ENCODE measurements around the gene CA10. TPM values are rescaled to one million over a fixed set of nuclear protein-coding genes. Genes with fewer than 3 reads are reported as not detected.

Gene CA10
- total and polyA plus RNA-seq, 4 donors: 30.0 to 130 (median 99.2) TPM

DNA sequence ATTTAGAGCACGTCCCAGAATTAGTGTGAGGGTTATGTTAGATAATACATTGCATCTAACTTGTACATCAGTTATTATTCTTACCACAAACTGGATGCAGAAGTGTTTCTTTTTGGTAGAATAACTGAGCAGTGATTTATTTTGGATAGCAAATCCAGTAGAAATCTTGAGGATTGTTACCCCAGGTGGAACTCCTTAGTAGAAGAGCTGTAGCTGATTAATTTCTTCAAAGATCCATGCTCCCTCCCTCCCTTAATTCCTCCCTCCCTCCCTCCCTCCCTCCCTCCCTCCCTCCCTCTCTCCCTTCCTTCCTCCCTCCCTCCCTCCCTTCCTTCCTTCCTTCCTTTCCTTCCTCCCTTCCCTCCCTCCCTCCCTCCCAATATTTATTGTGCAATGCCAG lies 337.7 kb downstream of the CA10 start:
- DNase-seq (ENCODE audit: low read depth in 4 of 6, low spot score in 6 of 6): no peak
- Histone ChIP-seq H3K4me3 (ENCODE audit: low read depth, low read length) (no peak overlapping the region), H3K4me1 (ENCODE audit: control insufficient read depth, insufficient read depth, low read length) (no peaks in the 10 kb centered on the region), H3K9me3 (ENCODE audit: control insufficient read depth, insufficient read depth, low read length) (no peaks in the 10 kb centered on the region), H3K36me3 (ENCODE audit: control insufficient read depth, insufficient read depth, low read length) (no peaks in the 10 kb centered on the region), H3K27me3 (ENCODE audit: control insufficient read depth, insufficient read depth, low read length) (no peaks in the 10 kb centered on the region), H3K27ac (ENCODE audit: low read depth, low read length) (no peak overlapping the region)
- no CpG with 5 or more reads among the region's 1 CpG for WGBS (ENCODE audit: insufficient coverage)

DNA sequence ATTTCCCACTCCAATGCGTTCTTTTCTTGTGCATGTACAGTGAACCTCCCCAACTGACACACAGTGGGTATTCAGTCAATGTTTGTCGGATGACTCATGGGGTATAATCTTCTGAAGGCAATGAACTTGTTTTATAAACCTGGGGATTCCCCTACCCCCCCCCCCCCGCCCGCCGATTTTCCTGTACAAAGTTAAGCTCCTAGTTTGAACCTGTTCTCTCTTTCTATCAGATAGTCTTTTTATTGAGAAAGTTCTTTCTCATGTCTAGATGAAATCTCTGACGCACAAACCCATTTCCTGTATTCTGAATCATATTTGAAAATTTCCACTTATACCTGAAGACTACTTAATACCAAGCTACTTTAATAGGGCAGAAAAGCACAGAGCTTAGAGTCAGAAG lies 338.3 kb downstream of the CA10 start:
- Histone ChIP-seq H3K36me3 (ENCODE audit: control insufficient read depth, insufficient read depth, low read length) (no peaks in the 10 kb centered on the region), H3K27ac (ENCODE audit: low read depth, low read length) (no peak overlapping the region), H3K4me3 (ENCODE audit: low read depth, low read length) (no peak overlapping the region), H3K27me3 (ENCODE audit: control insufficient read depth, insufficient read depth, low read length) (no peaks in the 10 kb centered on the region), H3K4me1 (ENCODE audit: control insufficient read depth, insufficient read depth, low read length) (no peaks in the 10 kb centered on the region), H3K9me3 (ENCODE audit: control insufficient read depth, insufficient read depth, low read length) (no peaks in the 10 kb centered on the region)
- no peak for DNase-seq (ENCODE audit: low read depth in 4 of 6, low spot score in 6 of 6)
- WGBS (ENCODE audit: insufficient coverage): no CpG with 5 or more reads among the region's 6 CpGs

DNA sequence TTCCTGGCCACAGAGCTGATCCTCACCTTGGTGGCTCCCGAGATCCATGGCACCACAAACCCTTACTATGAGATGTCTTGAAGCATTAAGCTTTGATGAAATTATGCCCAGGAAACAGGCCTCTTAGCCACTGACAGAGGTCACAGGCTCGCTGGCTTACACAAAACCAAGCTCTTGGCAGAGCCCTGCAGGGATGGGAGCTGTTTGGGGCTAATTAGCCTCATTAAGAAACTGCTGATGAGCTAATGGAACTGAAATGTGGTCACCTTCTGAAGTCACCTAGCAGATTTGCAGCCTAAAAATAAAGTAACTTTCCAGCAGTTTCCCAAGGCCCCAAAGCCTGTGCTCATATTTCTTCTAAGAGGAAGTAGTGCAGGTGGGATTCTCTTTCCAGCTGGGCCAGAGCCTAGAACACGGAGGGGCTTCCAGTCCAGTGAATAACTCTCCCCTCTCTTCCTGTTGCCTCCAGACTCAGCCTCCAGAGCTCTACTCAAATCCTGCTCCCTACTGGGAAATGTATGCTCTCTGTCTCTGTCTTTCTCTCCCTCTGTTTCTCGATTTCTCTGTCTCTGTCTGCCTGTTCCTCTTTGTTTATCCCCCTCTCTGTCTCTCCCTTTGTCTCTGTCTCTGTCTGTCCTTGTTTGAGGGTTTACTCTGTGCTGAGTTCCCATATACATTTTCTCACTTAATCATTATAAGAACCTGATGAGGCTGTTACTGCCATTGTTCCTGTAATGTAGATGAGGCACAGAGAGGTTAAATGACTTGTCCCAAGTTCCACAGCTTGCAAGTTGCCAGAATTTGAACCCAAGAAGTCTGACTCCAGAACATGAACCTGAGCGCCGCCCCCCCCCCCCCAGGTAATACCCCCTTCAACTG lies 338.9 kb downstream of the CA10 start:
- 56% methylated on average over 3 of the region's 6 CpGs for WGBS (ENCODE audit: insufficient coverage)

DNA sequence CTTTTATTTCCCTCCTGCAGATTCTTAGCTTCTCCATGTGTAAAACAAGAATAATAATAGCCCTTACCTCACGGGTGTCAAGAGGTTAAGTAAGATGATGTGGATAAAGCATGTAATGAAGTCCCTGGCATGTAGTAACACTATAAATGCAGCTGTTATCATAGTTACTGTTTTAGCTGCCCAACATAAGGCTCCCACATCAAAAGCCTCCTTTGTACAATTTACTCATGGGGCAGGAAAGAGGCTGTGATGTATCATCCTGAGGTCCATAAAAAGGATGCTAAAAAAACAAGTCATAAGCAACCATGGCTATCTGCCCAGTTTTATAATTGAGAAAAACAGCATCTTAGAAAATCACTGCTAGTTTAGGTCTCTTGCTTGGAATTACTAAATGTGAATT lies 339.7 kb downstream of the CA10 start:
- peak in 2 of 6 donors; percentile 17 to 80 for DNase-seq (ENCODE audit: low read depth in 4 of 6, low spot score in 6 of 6)
- no peak overlapping the region for H3K4me3 ChIP-seq (ENCODE audit: low read depth, low read length)
- no peaks in the 10 kb centered on the region for H3K27me3 ChIP-seq (ENCODE audit: control insufficient read depth, insufficient read depth, low read length)
- H3K36me3 ChIP-seq (ENCODE audit: control insufficient read depth, insufficient read depth, low read length): no peaks in the 10 kb centered on the region
- no peaks in the 10 kb centered on the region for H3K4me1 ChIP-seq (ENCODE audit: control insufficient read depth, insufficient read depth, low read length)
- H3K9me3 ChIP-seq (ENCODE audit: control insufficient read depth, insufficient read depth, low read length): no peaks in the 10 kb centered on the region
- WGBS (ENCODE audit: insufficient coverage): no CpG with 5 or more reads among the region's 1 CpG
- no peak overlapping the region for H3K27ac ChIP-seq (ENCODE audit: low read depth, low read length)

More for the DNA sequence above, 338.9 kb downstream of the CA10 start:
- Histone ChIP-seq H3K27me3 (ENCODE audit: control insufficient read depth, insufficient read depth, low read length) (no peaks in the 10 kb centered on the region), H3K36me3 (ENCODE audit: control insufficient read depth, insufficient read depth, low read length) (no peaks in the 10 kb centered on the region), H3K4me1 (ENCODE audit: control insufficient read depth, insufficient read depth, low read length) (no peaks in the 10 kb centered on the region), H3K27ac (ENCODE audit: low read depth, low read length) (no peak overlapping the region), H3K4me3 (ENCODE audit: low read depth, low read length) (no peak overlapping the region), H3K9me3 (ENCODE audit: control insufficient read depth, insufficient read depth, low read length) (no peaks in the 10 kb centered on the region)
- DNase-seq (ENCODE audit: low read depth in 4 of 6, low spot score in 6 of 6): no peak

DNA sequence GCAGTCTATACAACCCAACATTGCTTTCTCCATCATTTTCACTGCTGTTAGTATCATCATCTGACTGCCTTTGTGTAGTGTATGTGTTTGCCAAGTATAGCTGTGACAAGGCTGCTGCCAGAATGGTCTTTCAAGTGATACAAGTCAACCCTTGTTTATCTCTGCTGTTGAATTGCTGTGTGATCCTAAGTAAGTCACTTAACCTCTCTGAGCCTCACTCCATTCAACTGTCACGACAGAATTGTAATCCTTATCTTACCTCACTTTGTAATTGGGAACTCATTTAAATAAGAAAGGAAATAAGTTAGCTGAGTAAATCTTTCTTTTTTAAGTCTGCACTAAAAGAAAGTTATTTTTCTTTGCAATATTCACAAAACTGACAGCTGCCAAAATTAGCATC lies 340.6 kb downstream of the CA10 start:
- Histone ChIP-seq H3K27ac (ENCODE audit: low read depth, low read length) (no peak overlapping the region), H3K4me1 (ENCODE audit: control insufficient read depth, insufficient read depth, low read length) (no peaks in the 10 kb centered on the region), H3K36me3 (ENCODE audit: control insufficient read depth, insufficient read depth, low read length) (no peaks in the 10 kb centered on the region), H3K27me3 (ENCODE audit: control insufficient read depth, insufficient read depth, low read length) (no peaks in the 10 kb centered on the region), H3K4me3 (ENCODE audit: low read depth, low read length) (no peak overlapping the region), H3K9me3 (ENCODE audit: control insufficient read depth, insufficient read depth, low read length) (no peaks in the 10 kb centered on the region)
- DNase-seq (ENCODE audit: low read depth in 4 of 6, low spot score in 6 of 6): no peak
- no CpG with 5 or more reads among the region's 1 CpG for WGBS (ENCODE audit: insufficient coverage)

DNA sequence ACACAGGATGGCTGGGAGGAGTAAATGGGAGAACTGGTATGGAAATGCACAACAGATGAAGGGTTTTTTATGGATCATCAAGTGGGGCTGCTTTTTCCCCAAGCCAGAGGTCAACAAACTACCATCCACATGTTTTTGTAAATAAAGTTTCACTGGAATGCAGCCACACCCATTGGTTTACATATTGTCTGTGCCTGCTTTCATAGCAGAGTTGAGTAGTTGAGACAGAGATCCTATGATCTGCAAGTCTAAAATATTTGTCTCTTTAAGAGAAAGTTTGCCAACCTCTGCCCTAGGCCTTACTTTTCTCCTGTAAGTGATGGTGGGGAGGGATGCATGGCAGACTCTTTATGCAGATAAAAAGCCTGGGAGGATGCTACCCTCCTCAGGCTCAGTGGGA lies 341.4 kb downstream of the CA10 start:
- Histone ChIP-seq H3K4me1 (ENCODE audit: control insufficient read depth, insufficient read depth, low read length) (no peaks in the 10 kb centered on the region), H3K36me3 (ENCODE audit: control insufficient read depth, insufficient read depth, low read length) (no peaks in the 10 kb centered on the region), H3K27me3 (ENCODE audit: control insufficient read depth, insufficient read depth, low read length) (no peaks in the 10 kb centered on the region), H3K27ac (ENCODE audit: low read depth, low read length) (no peak overlapping the region), H3K9me3 (ENCODE audit: control insufficient read depth, insufficient read depth, low read length) (no peaks in the 10 kb centered on the region), H3K4me3 (ENCODE audit: low read depth, low read length) (no peak overlapping the region)
- no peak for DNase-seq (ENCODE audit: low read depth in 4 of 6, low spot score in 6 of 6)

DNA sequence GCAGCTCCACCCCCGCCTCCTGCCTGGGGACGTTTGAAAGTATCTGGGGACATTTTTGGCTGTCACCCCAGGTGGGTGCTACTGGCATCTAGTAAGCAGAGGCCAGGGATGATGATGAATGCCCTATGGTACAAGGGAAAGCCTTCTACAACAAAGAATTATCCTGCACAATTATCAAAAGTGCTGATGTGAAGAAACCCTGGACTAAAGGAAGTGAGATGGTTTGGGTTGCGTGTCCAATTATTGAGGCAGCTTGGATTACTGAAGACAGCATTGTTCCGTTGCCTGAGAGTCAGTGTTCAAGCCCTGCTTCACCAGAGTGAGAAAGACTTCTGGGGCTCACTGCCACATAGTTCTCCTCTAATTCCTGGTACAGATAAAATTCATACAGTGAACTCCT lies 343.4 kb downstream of the CA10 start:
- WGBS (ENCODE audit: insufficient coverage): 90% methylated on average over 2 of the region's 4 CpGs
- Histone ChIP-seq H3K27me3 (ENCODE audit: control insufficient read depth, insufficient read depth, low read length) (no peaks in the 10 kb centered on the region), H3K4me3 (ENCODE audit: low read depth, low read length) (no peak overlapping the region), H3K9me3 (ENCODE audit: control insufficient read depth, insufficient read depth, low read length) (peaks cover 2% of the 10 kb centered on the region), H3K27ac (ENCODE audit: low read depth, low read length) (no peak overlapping the region), H3K36me3 (ENCODE audit: control insufficient read depth, insufficient read depth, low read length) (no peaks in the 10 kb centered on the region), H3K4me1 (ENCODE audit: control insufficient read depth, insufficient read depth, low read length) (no peaks in the 10 kb centered on the region)
- no peak for DNase-seq (ENCODE audit: low read depth in 4 of 6, low spot score in 6 of 6)

DNA sequence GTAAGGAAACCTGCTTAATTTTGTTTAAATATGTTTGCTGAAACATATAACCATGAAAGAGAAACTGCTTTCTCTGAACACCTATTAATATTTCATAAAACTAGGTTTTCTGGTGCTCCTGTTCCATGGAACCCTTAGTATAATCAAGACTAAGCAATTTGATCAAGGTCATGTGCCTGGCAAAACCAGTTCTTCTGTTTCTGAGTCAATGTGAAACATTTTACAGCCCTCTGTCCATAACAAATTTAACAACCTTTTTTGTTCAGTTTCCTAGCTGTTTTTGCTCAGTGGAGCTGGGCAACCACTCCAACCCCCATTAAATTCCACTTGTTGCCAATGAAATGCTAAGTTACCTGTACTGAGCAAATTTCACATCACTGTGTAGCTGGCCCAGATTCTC lies 344.0 kb downstream of the CA10 start:
- peaks cover 2% of the 10 kb centered on the region for H3K9me3 ChIP-seq (ENCODE audit: control insufficient read depth, insufficient read depth, low read length)
- no peak overlapping the region for H3K4me3 ChIP-seq (ENCODE audit: low read depth, low read length)
- H3K27ac ChIP-seq (ENCODE audit: low read depth, low read length): no peak overlapping the region
- no peaks in the 10 kb centered on the region for H3K36me3 ChIP-seq (ENCODE audit: control insufficient read depth, insufficient read depth, low read length)
- H3K27me3 ChIP-seq (ENCODE audit: control insufficient read depth, insufficient read depth, low read length): no peaks in the 10 kb centered on the region
- no peak for DNase-seq (ENCODE audit: low read depth in 4 of 6, low spot score in 6 of 6)
- no peaks in the 10 kb centered on the region for H3K4me1 ChIP-seq (ENCODE audit: control insufficient read depth, insufficient read depth, low read length)

DNA sequence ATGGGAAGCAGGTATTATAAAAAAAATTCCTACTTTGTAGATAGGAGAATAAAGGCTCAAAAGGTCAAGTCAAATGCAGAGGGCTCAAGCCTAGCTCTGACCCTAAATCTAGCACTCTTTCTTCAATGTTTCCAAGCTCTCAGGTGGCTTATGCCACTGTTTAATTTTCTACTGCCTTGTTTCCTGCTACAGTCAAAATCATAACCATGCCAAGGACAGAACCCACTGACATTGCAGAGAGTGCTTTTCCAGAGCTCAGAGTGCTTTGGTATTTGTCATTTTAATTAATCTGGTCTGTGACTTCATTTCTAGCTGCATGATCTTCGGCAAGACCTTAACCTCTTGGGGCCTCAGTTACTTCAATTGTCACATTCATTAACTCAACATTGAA lies 344.7 kb downstream of the CA10 start:
- Histone ChIP-seq H3K4me3 (ENCODE audit: low read depth, low read length) (no peak overlapping the region), H3K4me1 (ENCODE audit: control insufficient read depth, insufficient read depth, low read length) (no peaks in the 10 kb centered on the region), H3K9me3 (ENCODE audit: control insufficient read depth, insufficient read depth, low read length) (peaks cover 2% of the 10 kb centered on the region), H3K36me3 (ENCODE audit: control insufficient read depth, insufficient read depth, low read length) (no peaks in the 10 kb centered on the region), H3K27me3 (ENCODE audit: control insufficient read depth, insufficient read depth, low read length) (no peaks in the 10 kb centered on the region), H3K27ac (ENCODE audit: low read depth, low read length) (no peak overlapping the region)
- WGBS (ENCODE audit: insufficient coverage): no CpG with 5 or more reads among the region's 1 CpG
- DNase-seq (ENCODE audit: low read depth in 4 of 6, low spot score in 6 of 6): no peak

DNA sequence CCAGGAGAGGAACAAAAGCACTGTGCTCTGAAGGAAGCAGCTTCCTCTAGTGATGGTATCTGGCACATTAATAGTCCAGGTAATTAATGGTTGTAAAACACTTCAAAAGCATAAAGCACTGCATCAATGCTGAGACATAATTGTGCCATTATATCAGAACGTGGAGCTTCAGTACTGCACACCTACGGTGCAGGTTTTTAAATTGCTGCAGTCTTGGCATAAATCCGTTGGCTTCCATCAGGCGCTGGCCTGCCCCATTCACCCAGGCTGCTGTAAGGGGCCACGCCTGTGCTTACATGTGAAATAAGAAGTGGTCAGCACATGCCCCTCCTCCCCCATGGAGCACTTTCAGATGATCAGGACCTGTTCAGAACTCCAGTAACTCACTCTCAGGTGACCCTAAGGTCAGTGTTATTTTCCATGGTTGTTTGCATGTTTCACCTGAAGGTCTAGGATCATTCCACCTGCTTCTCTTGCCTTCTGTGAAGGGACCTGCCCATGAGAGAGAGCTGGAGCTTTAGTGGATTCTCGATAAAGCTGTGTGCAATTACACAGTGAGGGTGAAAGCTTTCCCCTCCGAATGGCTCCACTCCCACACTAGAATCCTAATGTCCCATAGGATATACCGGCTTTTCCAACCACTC lies 345.3 kb downstream of the CA10 start:
- Histone ChIP-seq H3K4me3 (ENCODE audit: low read depth, low read length) (no peak overlapping the region), H3K4me1 (ENCODE audit: control insufficient read depth, insufficient read depth, low read length) (no peaks in the 10 kb centered on the region), H3K9me3 (ENCODE audit: control insufficient read depth, insufficient read depth, low read length) (peaks cover 2% of the 10 kb centered on the region), H3K27me3 (ENCODE audit: control insufficient read depth, insufficient read depth, low read length) (no peaks in the 10 kb centered on the region), H3K27ac (ENCODE audit: low read depth, low read length) (no peak overlapping the region), H3K36me3 (ENCODE audit: control insufficient read depth, insufficient read depth, low read length) (no peaks in the 10 kb centered on the region)
- DNase-seq (ENCODE audit: low read depth in 4 of 6, low spot score in 6 of 6): peak in 1 of 6 donors; percentile 54
- WGBS (ENCODE audit: insufficient coverage): 66% methylated on average over 4 of the region's 8 CpGs
